ENCODE results near the gene UHRF1.

The UHRF1 gene

GRCh38 chr19:4981681-4981958, 72.3 kb downstream of the UHRF1 start:
- H3K27me3 ChIP-seq (replicated peaks in 2 of 5; ENCODE audit: control insufficient read depth in 4 of 5, insufficient read depth in 5 of 5, low read length in 4 of 5), result no peaks in the 10 kb centered on the region
- H3K4me3 ChIP-seq (ENCODE audit: control insufficient read depth in 1 of 7, extremely low read depth in 1 of 7, insufficient read depth in 4 of 7, low read depth in 2 of 7, low read length in 6 of 7), result no peak overlapping the region
- no peaks in the 10 kb centered on the region for H3K9me3 ChIP-seq (ENCODE audit: control extremely low read depth in 1 of 5, control insufficient read depth in 4 of 5, insufficient read depth in 2 of 5, low read depth in 1 of 5, low read length in 4 of 5)
- no peak overlapping the region for H3K27ac ChIP-seq (ENCODE audit: insufficient read depth in 1 of 2, low read depth in 1 of 2, low read length in 2 of 2, poor library complexity in 1 of 2, severe bottlenecking in 2 of 2)
- H3K4me1 ChIP-seq (ENCODE audit: control extremely low read depth in 1 of 4, control insufficient read depth in 4 of 4, insufficient read depth in 4 of 4, low read length in 3 of 4), result peaks cover 5 to 19% (median 19%) of the 10 kb centered on the region in 4 experiments
- peaks cover 0 to 16% (median 9%) of the 10 kb centered on the region in 4 experiments for H3K36me3 ChIP-seq (ENCODE audit: control insufficient read depth in 4 of 4, insufficient read depth in 4 of 4, low read length in 3 of 4)
- POLR2A ChIA-PET, result interaction anchor here (1.0 kb wide), 1 partner anchor 13 kb away, joined by 3 read pairs; the partner anchor contains the start of gene KDM4B
- no peak for DNase-seq
- WGBS (ENCODE audit: insufficient coverage), result 100% methylated on average over 2 of the region's 3 CpGs
- CTCF ChIA-PET, result no interaction called here

- ChIA-PET CTCF (interaction anchor here (0.7 kb wide), 1 partner anchor 18 kb away, joined by 4 read pairs; no protein-coding TSS in a partner anchor), POLR2A (interaction anchor here (0.8 kb wide), 1 partner anchor 11 kb away, joined by 3 read pairs; no protein-coding TSS in a partner anchor)
- H3K4me1 ChIP-seq (ENCODE audit: control extremely low read depth in 1 of 4, control insufficient read depth in 4 of 4, insufficient read depth in 4 of 4, low read length in 3 of 4), result peaks cover 0 to 17% (median 10%) of the 10 kb centered on the region in 4 experiments
- no peak overlapping the region for H3K4me3 ChIP-seq (ENCODE audit: control insufficient read depth in 1 of 7, extremely low read depth in 1 of 7, insufficient read depth in 4 of 7, low read depth in 2 of 7, low read length in 6 of 7)
- no peak for DNase-seq
- no peaks in the 10 kb centered on the region for H3K27me3 ChIP-seq (replicated peaks in 2 of 5; ENCODE audit: control insufficient read depth in 4 of 5, insufficient read depth in 5 of 5, low read length in 4 of 5)
- WGBS (ENCODE audit: insufficient coverage), result 96% methylated on average over 17 of the region's 23 CpGs
- H3K36me3 ChIP-seq (ENCODE audit: control insufficient read depth in 4 of 4, insufficient read depth in 4 of 4, low read length in 3 of 4), result peaks cover 0 to 6% (median 4%) of the 10 kb centered on the region in 4 experiments
- no peaks in the 10 kb centered on the region for H3K9me3 ChIP-seq (ENCODE audit: control extremely low read depth in 1 of 5, control insufficient read depth in 4 of 5, insufficient read depth in 2 of 5, low read depth in 1 of 5, low read length in 4 of 5)
- no peak overlapping the region for H3K27ac ChIP-seq (ENCODE audit: insufficient read depth in 1 of 2, low read depth in 1 of 2, low read length in 2 of 2, poor library complexity in 1 of 2, severe bottlenecking in 2 of 2)
These were observed 74.2 kb downstream of the UHRF1 start for GRCh38 chr19:4983346-4984105.

GRCh38 chr19:4984106-4984380, 74.7 kb downstream of the UHRF1 start:
- peaks cover 0 to 12% (median 6%) of the 10 kb centered on the region in 4 experiments for H3K4me1 ChIP-seq (ENCODE audit: control extremely low read depth in 1 of 4, control insufficient read depth in 4 of 4, insufficient read depth in 4 of 4, low read length in 3 of 4)
- no peaks in the 10 kb centered on the region for H3K9me3 ChIP-seq (ENCODE audit: control extremely low read depth in 1 of 5, control insufficient read depth in 4 of 5, insufficient read depth in 2 of 5, low read depth in 1 of 5, low read length in 4 of 5)
- ChIA-PET CTCF (no interaction called here), POLR2A (interaction anchor here (0.8 kb wide), 1 partner anchor 12 kb away, joined by 3 read pairs; no protein-coding TSS in a partner anchor)
- no peak for DNase-seq
- peaks cover 0 to 6% (median 4%) of the 10 kb centered on the region in 4 experiments for H3K36me3 ChIP-seq (ENCODE audit: control insufficient read depth in 4 of 4, insufficient read depth in 4 of 4, low read length in 3 of 4)
- no peak overlapping the region for H3K4me3 ChIP-seq (ENCODE audit: control insufficient read depth in 1 of 7, extremely low read depth in 1 of 7, insufficient read depth in 4 of 7, low read depth in 2 of 7, low read length in 6 of 7)
- H3K27ac ChIP-seq (ENCODE audit: insufficient read depth in 1 of 2, low read depth in 1 of 2, low read length in 2 of 2, poor library complexity in 1 of 2, severe bottlenecking in 2 of 2), result no peak overlapping the region
- H3K27me3 ChIP-seq (replicated peaks in 2 of 5; ENCODE audit: control insufficient read depth in 4 of 5, insufficient read depth in 5 of 5, low read length in 4 of 5), result no peaks in the 10 kb centered on the region
- WGBS (ENCODE audit: insufficient coverage), result 98% methylated on average over 7 of the region's 7 CpGs

- ChIA-PET POLR2A (interaction anchor here (0.8 kb wide), 1 partner anchor 12 kb away, joined by 3 read pairs; no protein-coding TSS in a partner anchor), CTCF (no interaction called here)
- H3K27ac ChIP-seq (ENCODE audit: insufficient read depth in 1 of 2, low read depth in 1 of 2, low read length in 2 of 2, poor library complexity in 1 of 2, severe bottlenecking in 2 of 2), result no peak overlapping the region
- no peaks in the 10 kb centered on the region for H3K9me3 ChIP-seq (ENCODE audit: control extremely low read depth in 1 of 5, control insufficient read depth in 4 of 5, insufficient read depth in 2 of 5, low read depth in 1 of 5, low read length in 4 of 5)
- H3K4me1 ChIP-seq (ENCODE audit: control extremely low read depth in 1 of 4, control insufficient read depth in 4 of 4, insufficient read depth in 4 of 4, low read length in 3 of 4), result peaks cover 0 to 7% (median 1%) of the 10 kb centered on the region in 4 experiments
- WGBS (ENCODE audit: insufficient coverage), result 93% methylated on average over 16 of the region's 18 CpGs
- no peak overlapping the region for H3K4me3 ChIP-seq (ENCODE audit: control insufficient read depth in 1 of 7, extremely low read depth in 1 of 7, insufficient read depth in 4 of 7, low read depth in 2 of 7, low read length in 6 of 7)
- no peak for DNase-seq
- no peaks in the 10 kb centered on the region for H3K27me3 ChIP-seq (replicated peaks in 2 of 5; ENCODE audit: control insufficient read depth in 4 of 5, insufficient read depth in 5 of 5, low read length in 4 of 5)
- H3K36me3 ChIP-seq (ENCODE audit: control insufficient read depth in 4 of 4, insufficient read depth in 4 of 4, low read length in 3 of 4), result peaks cover 0 to 6% (median 4%) of the 10 kb centered on the region in 4 experiments
These were observed 75.2 kb downstream of the UHRF1 start for GRCh38 chr19:4984438-4984990.

- Histone ChIP-seq H3K27ac (ENCODE audit: insufficient read depth in 1 of 2, low read depth in 1 of 2, low read length in 2 of 2, poor library complexity in 1 of 2, severe bottlenecking in 2 of 2) (no peak overlapping the region), H3K9me3 (ENCODE audit: control extremely low read depth in 1 of 5, control insufficient read depth in 4 of 5, insufficient read depth in 2 of 5, low read depth in 1 of 5, low read length in 4 of 5) (no peaks in the 10 kb centered on the region), H3K4me1 (ENCODE audit: control extremely low read depth in 1 of 4, control insufficient read depth in 4 of 4, insufficient read depth in 4 of 4, low read length in 3 of 4) (peaks cover 0 to 6% (median 0%) of the 10 kb centered on the region in 4 experiments), H3K36me3 (ENCODE audit: control insufficient read depth in 4 of 4, insufficient read depth in 4 of 4, low read length in 3 of 4) (peaks cover 0 to 6% (median 4%) of the 10 kb centered on the region in 4 experiments), H3K4me3 (ENCODE audit: control insufficient read depth in 1 of 7, extremely low read depth in 1 of 7, insufficient read depth in 4 of 7, low read depth in 2 of 7, low read length in 6 of 7) (no peak overlapping the region), H3K27me3 (replicated peaks in 2 of 5; ENCODE audit: control insufficient read depth in 4 of 5, insufficient read depth in 5 of 5, low read length in 4 of 5) (no peaks in the 10 kb centered on the region)
- POLR2A ChIA-PET, result no interaction called here
- DNase-seq, result no peak
- CTCF ChIA-PET, result interaction anchor here (1.3 to 2.2 kb wide), 3 partner anchors 16 to 18 kb away, joined by 4 to 6 read pairs (median 4); partner anchors contain the start of gene KDM4B
- WGBS (ENCODE audit: insufficient coverage), result 98% methylated on average over 20 of the region's 22 CpGs
These were observed 76.3 kb downstream of the UHRF1 start for GRCh38 chr19:4985551-4985991.

GRCh38 chr19:4986056-4986455, 76.8 kb downstream of the UHRF1 start:
- Histone ChIP-seq H3K4me1 (ENCODE audit: control extremely low read depth in 1 of 4, control insufficient read depth in 4 of 4, insufficient read depth in 4 of 4, low read length in 3 of 4) (peaks cover 0 to 6% (median 0%) of the 10 kb centered on the region in 4 experiments), H3K9me3 (ENCODE audit: control extremely low read depth in 1 of 5, control insufficient read depth in 4 of 5, insufficient read depth in 2 of 5, low read depth in 1 of 5, low read length in 4 of 5) (no peaks in the 10 kb centered on the region), H3K36me3 (ENCODE audit: control insufficient read depth in 4 of 4, insufficient read depth in 4 of 4, low read length in 3 of 4) (peaks cover 0 to 6% (median 4%) of the 10 kb centered on the region in 4 experiments), H3K4me3 (ENCODE audit: control insufficient read depth in 1 of 7, extremely low read depth in 1 of 7, insufficient read depth in 4 of 7, low read depth in 2 of 7, low read length in 6 of 7) (no peak overlapping the region), H3K27ac (ENCODE audit: insufficient read depth in 1 of 2, low read depth in 1 of 2, low read length in 2 of 2, poor library complexity in 1 of 2, severe bottlenecking in 2 of 2) (no peak overlapping the region), H3K27me3 (replicated peaks in 2 of 5; ENCODE audit: control insufficient read depth in 4 of 5, insufficient read depth in 5 of 5, low read length in 4 of 5) (no peaks in the 10 kb centered on the region)
- DNase-seq, result no peak
- POLR2A ChIA-PET, result no interaction called here
- 95% methylated on average over 16 of the region's 19 CpGs for WGBS (ENCODE audit: insufficient coverage)
- CTCF ChIA-PET, result interaction anchor here (1.3 to 2.2 kb wide), 3 partner anchors 15 to 17 kb away, joined by 4 to 6 read pairs (median 4); partner anchors contain the start of gene KDM4B

GRCh38 chr19:4986471-4986891, 77.2 kb downstream of the UHRF1 start:
- CTCF ChIA-PET, result interaction anchor here (1.3 to 2.2 kb wide), 3 partner anchors 15 to 18 kb away, joined by 4 to 6 read pairs (median 4); partner anchors contain the start of gene KDM4B
- POLR2A ChIA-PET, result no interaction called here
- WGBS (ENCODE audit: insufficient coverage), result 99% methylated on average over 18 of the region's 19 CpGs

More at GRCh38 chr19:4986471-4986891, 77.2 kb downstream of the UHRF1 start:
- Histone ChIP-seq H3K27ac (ENCODE audit: insufficient read depth in 1 of 2, low read depth in 1 of 2, low read length in 2 of 2, poor library complexity in 1 of 2, severe bottlenecking in 2 of 2) (no peak overlapping the region), H3K36me3 (ENCODE audit: control insufficient read depth in 4 of 4, insufficient read depth in 4 of 4, low read length in 3 of 4) (peaks cover 0 to 7% (median 4%) of the 10 kb centered on the region in 4 experiments), H3K27me3 (replicated peaks in 2 of 5; ENCODE audit: control insufficient read depth in 4 of 5, insufficient read depth in 5 of 5, low read length in 4 of 5) (no peaks in the 10 kb centered on the region), H3K4me3 (ENCODE audit: control insufficient read depth in 1 of 7, extremely low read depth in 1 of 7, insufficient read depth in 4 of 7, low read depth in 2 of 7, low read length in 6 of 7) (no peak overlapping the region), H3K4me1 (ENCODE audit: control extremely low read depth in 1 of 4, control insufficient read depth in 4 of 4, insufficient read depth in 4 of 4, low read length in 3 of 4) (peaks cover 0 to 6% (median 0%) of the 10 kb centered on the region in 4 experiments), H3K9me3 (ENCODE audit: control extremely low read depth in 1 of 5, control insufficient read depth in 4 of 5, insufficient read depth in 2 of 5, low read depth in 1 of 5, low read length in 4 of 5) (peaks cover 0 to under 1% (median 0%) of the 10 kb centered on the region in 5 experiments)
- no peak for DNase-seq
